ENCODE data around the gene S100PBP. TPM values are rescaled to one million over a fixed set of nuclear protein-coding genes. Genes with fewer than 3 reads are reported as not detected.

Gene S100PBP
- total and polyA plus RNA-seq, 9 of the 15 experiments (the other 6 are each of a cell fraction or from before 2014, with no cell fraction given), result 22.9 to 60.2 (median 32.9) TPM

GRCh38 chr1:32784817-32785216, 32.6 kb upstream of the S100PBP start:
- Histone ChIP-seq H3K9ac (ENCODE audit: insufficient read depth in 1 of 2, low read depth in 2 of 2, low read length in 2 of 2) (no peak overlapping the region), H3K4me2 (ENCODE audit: insufficient read depth, low read length) (no peak overlapping the region), H3K4me3 (no peak overlapping the region), H3K4me1 (replicated peaks in 1 of 2; ENCODE audit: control insufficient read depth in 2 of 2, insufficient read depth in 2 of 2, low read length in 2 of 2) (no peaks in the 10 kb centered on the region), H3K27me3 (ENCODE audit: control insufficient read depth in 2 of 2, insufficient read depth in 2 of 2, low read length in 2 of 2) (no peaks in the 10 kb centered on the region), H3K9me3 (replicated peaks; ENCODE audit: control insufficient read depth, insufficient read depth, low read depth, low read length) (no peaks in the 10 kb centered on the region), H3K9me1 (ENCODE audit: control insufficient read depth, insufficient read depth, low read length) (peaks cover 2% of the 10 kb centered on the region), H2AFZ (ENCODE audit: low read depth, low read length) (no peak overlapping the region), H3K36me3 (ENCODE audit: control insufficient read depth, insufficient read depth, low read length) (peaks cover 93% of the 10 kb centered on the region), H3K27ac (ENCODE audit: extremely low read depth, low read depth, low read length) (no peak overlapping the region), H3K79me2 (ENCODE audit: control insufficient read depth, insufficient read depth, low read length) (no peaks in the 10 kb centered on the region), H4K20me1 (replicated peaks; ENCODE audit: control insufficient read depth, insufficient read depth, low read length) (no peaks in the 10 kb centered on the region)
- ATAC-seq (no peak), FAIRE-seq (no peak), DNase-seq (ENCODE audit: extremely low read depth in 1 of 4, low spot score in 3 of 4) (no peak)
- POLR2A ChIA-PET, result interaction anchor here (1.8 to 4.2 kb wide), 2 partner anchors 8 to 11 kb away, joined by 15 to 42 read pairs; no protein-coding TSS in a partner anchor
- CTCF ChIA-PET (ENCODE audit: low intra/inter-chr PET ratio), result no interaction called here
- TF ChIP-seq MAFK (IDR thresholded peaks at IDR 0.05; ENCODE audit: low read length) (peak; percentile 32; the same call in 1 of the 2 replicates), PHB (CRISPR knock-in tag; IDR thresholded peaks at IDR 0.05) (no peak), C11orf30 (IDR thresholded peaks at IDR 0.05; ENCODE audit: low read depth) (peak; percentile 56), MAFF (IDR thresholded peaks at IDR 0.05; ENCODE audit: low read length) (peak; percentile 30; the same call in 1 of the 2 replicates), MAFG (tag; conservative IDR thresholded peaks at IDR 0.05) (0 out of 2 replicates have a peak, but pooled peaks have one; percentile 6), ZNF316 (IDR thresholded peaks at IDR 0.05) (peak; percentile 68)
- TF ChIP-seq, protein P1, sequence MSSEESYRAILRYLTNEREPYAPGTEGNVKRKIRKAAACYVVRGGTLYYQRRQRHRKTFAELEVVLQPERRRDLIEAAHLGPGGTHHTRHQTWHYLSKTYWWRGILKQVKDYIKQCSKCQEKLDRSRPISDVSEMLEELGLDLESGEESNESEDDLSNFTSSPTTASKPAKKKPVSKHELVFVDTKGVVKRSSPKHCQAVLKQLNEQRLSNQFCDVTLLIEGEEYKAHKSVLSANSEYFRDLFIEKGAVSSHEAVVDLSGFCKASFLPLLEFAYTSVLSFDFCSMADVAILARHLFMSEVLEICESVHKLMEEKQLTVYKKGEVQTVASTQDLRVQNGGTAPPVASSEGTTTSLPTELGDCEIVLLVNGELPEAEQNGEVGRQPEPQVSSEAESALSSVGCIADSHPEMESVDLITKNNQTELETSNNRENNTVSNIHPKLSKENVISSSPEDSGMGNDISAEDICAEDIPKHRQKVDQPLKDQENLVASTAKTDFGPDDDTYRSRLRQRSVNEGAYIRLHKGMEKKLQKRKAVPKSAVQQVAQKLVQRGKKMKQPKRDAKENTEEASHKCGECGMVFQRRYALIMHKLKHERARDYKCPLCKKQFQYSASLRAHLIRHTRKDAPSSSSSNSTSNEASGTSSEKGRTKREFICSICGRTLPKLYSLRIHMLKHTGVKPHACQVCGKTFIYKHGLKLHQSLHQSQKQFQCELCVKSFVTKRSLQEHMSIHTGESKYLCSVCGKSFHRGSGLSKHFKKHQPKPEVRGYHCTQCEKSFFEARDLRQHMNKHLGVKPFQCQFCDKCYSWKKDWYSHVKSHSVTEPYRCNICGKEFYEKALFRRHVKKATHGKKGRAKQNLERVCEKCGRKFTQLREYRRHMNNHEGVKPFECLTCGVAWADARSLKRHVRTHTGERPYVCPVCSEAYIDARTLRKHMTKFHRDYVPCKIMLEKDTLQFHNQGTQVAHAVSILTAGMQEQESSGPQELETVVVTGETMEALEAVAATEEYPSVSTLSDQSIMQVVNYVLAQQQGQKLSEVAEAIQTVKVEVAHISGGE (CRISPR knock-in tag; IDR thresholded peaks at IDR 0.05), result no peak
- WGBS (ENCODE audit: insufficient coverage, low coverage, missing lambda C conversion rate), result 98% methylated on average over 3 of the region's 3 CpGs
- BruUV-seq (replicated peaks), result no TSS peak
- in situ Hi-C loops (cut with MboI) (no loop called here), intact Hi-C loops (cut with micrococcal nuclease) (loop anchor here (5.0 kb wide), 1 partner anchor 273 kb away; no protein-coding TSS in a partner anchor)

Data from K562 (cell line).